Spinal cord (tissue), 10 donors: Measurements from ENCODE around the gene ISLR. TPM values are rescaled to one million over a fixed set of nuclear protein-coding genes. Genes with fewer than 3 reads are reported as not detected.

ENCODE experiments used
- DNase-seq, 6 donors: peaks; one replicate each; pipeline versions ENCODE4 v3.0.0 to v3.0.0-alpha.2; 2013 to 2015; ENCODE audit warnings: low spot score in 6 of 6, low read depth in 4 of 6
- H3K27ac ChIP-seq: one replicate; pipeline ENCODE4 v1.5.1; 2013; ENCODE audit warnings: low read depth, low read length, control low read depth
- H3K27me3 ChIP-seq: one replicate; pipeline ENCODE4 v1.6.1; 2013; ENCODE audit warnings: low read length; ENCODE audit not compliant: control insufficient read depth, insufficient read depth
- H3K36me3 ChIP-seq: one replicate; pipeline ENCODE4 v1.6.1; 2013; ENCODE audit warnings: low read length; ENCODE audit not compliant: control insufficient read depth, insufficient read depth
- H3K4me1 ChIP-seq: one replicate; pipeline ENCODE4 v1.6.1; 2013; ENCODE audit warnings: low read length; ENCODE audit not compliant: control insufficient read depth, insufficient read depth
- H3K4me3 ChIP-seq: one replicate; pipeline ENCODE4 v1.5.1; 2013; ENCODE audit warnings: low read depth, low read length, control low read depth
- H3K9me3 ChIP-seq: one replicate; pipeline ENCODE4 v1.6.1; 2013; ENCODE audit warnings: low read length; ENCODE audit not compliant: control insufficient read depth, insufficient read depth
- WGBS: methylation state at CpG from one replicate; pipeline ENCODE4 v1.1.5; 2013; ENCODE audit warnings: missing lambda C conversion rate; ENCODE audit not compliant: insufficient coverage; 5-methylcytosine and 5-hydroxymethylcytosine counted together
- polyA plus RNA-seq, 2 donors: library from polyadenylated mRNA; unstranded; fragments of 120-200 nt; gene quantifications; one replicate each; pipeline ENCODE4 v1.2.1, GENCODE V29; 2013; ENCODE audit not compliant: insufficient read length in 2 of 2
- total RNA-seq, 2 donors: library from RNA; depleted of rRNA in 1 of 2; stranded (reverse); fragments of 120-200 nt in 1 of 2; fragments of >200 nt in 1 of 2; gene quantifications; one replicate each; pipeline versions ENCODE4 v1.2.3 to v1.2.4, GENCODE V29; 2013 to 2014
- donor health status: healthy.

The ISLR gene
- total and polyA plus RNA-seq, 4 donors = 59.5 to 391 (median 138) TPM

GRCh38 chr15:74193299-74193718 is 19.8 kb downstream of the ISLR start:
- Histone ChIP-seq H3K4me1 (peaks cover 15% of the 10 kb centered on the region), H3K27me3 (no peaks in the 10 kb centered on the region), H3K4me3 (no peak overlapping the region), H3K36me3 (peaks cover 2% of the 10 kb centered on the region), H3K27ac (no peak overlapping the region), H3K9me3 (no peaks in the 10 kb centered on the region)
- no peak for DNase-seq
- 80% methylated on average over 2 of the region's 4 CpGs for WGBS

GRCh38 chr15:74193905-74194304 is 20.4 kb downstream of the ISLR start:
- WGBS = 77% methylated on average over 3 of the region's 6 CpGs
- Histone ChIP-seq H3K4me3 (no peak overlapping the region), H3K9me3 (no peaks in the 10 kb centered on the region), H3K4me1 (peaks cover 15% of the 10 kb centered on the region), H3K27me3 (no peaks in the 10 kb centered on the region), H3K27ac (no peak overlapping the region), H3K36me3 (peaks cover 2% of the 10 kb centered on the region)
- no peak for DNase-seq

GRCh38 chr15:74194572-74195559 is 21.4 kb downstream of the ISLR start:
- H3K4me3 ChIP-seq = no peak overlapping the region
- peaks cover 15% of the 10 kb centered on the region for H3K4me1 ChIP-seq
- H3K27ac ChIP-seq = no peak overlapping the region
- no peaks in the 10 kb centered on the region for H3K9me3 ChIP-seq
- no peak for DNase-seq
- H3K36me3 ChIP-seq = peaks cover 2% of the 10 kb centered on the region
- no peaks in the 10 kb centered on the region for H3K27me3 ChIP-seq
- WGBS = 92% methylated on average over 13 of the region's 13 CpGs

- H3K36me3 ChIP-seq = peaks cover 2% of the 10 kb centered on the region
- DNase-seq = peak in 1 of 6 donors; percentile 14
- no peak overlapping the region for H3K27ac ChIP-seq
- no peak overlapping the region for H3K4me3 ChIP-seq
- H3K4me1 ChIP-seq = peaks cover 25% of the 10 kb centered on the region
- WGBS = 63% methylated on average over 7 of the region's 7 CpGs
- no peaks in the 10 kb centered on the region for H3K27me3 ChIP-seq
- H3K9me3 ChIP-seq = no peaks in the 10 kb centered on the region
Measured at GRCh38 chr15:74196175-74196574, 22.7 kb downstream of the ISLR start.

- H3K4me3 ChIP-seq = no peak overlapping the region
- H3K27ac ChIP-seq = no peak overlapping the region
- peaks cover 33% of the 10 kb centered on the region for H3K4me1 ChIP-seq
- no peaks in the 10 kb centered on the region for H3K9me3 ChIP-seq
- H3K27me3 ChIP-seq = peaks cover 5% of the 10 kb centered on the region
- 97% methylated on average over 7 of the region's 9 CpGs for WGBS
- no peak for DNase-seq
- H3K36me3 ChIP-seq = peaks cover 2% of the 10 kb centered on the region
Measured at GRCh38 chr15:74197176-74197965, 23.9 kb downstream of the ISLR start.

- 97% methylated on average over 4 of the region's 6 CpGs for WGBS
- H3K4me1 ChIP-seq = peaks cover 48% of the 10 kb centered on the region
- DNase-seq = no peak
Measured at GRCh38 chr15:74199297-74199652, 25.8 kb downstream of the ISLR start.

GRCh38 chr15:74200412-74200815 is 26.9 kb downstream of the ISLR start:
- H3K4me1 ChIP-seq = peaks cover 54% of the 10 kb centered on the region
- no peaks in the 10 kb centered on the region for H3K36me3 ChIP-seq
- peaks cover 9% of the 10 kb centered on the region for H3K27me3 ChIP-seq
- 75% methylated on average over 1 of the region's 1 CpG for WGBS
- DNase-seq = no peak
- H3K27ac ChIP-seq = peak overlapping the region; percentile 44
- no peak overlapping the region for H3K4me3 ChIP-seq
- H3K9me3 ChIP-seq = no peaks in the 10 kb centered on the region

More at GRCh38 chr15:74199297-74199652, 25.8 kb downstream of the ISLR start:
- Histone ChIP-seq H3K27ac (no peak overlapping the region), H3K27me3 (peaks cover 9% of the 10 kb centered on the region), H3K36me3 (peaks cover 2% of the 10 kb centered on the region), H3K4me3 (no peak overlapping the region), H3K9me3 (no peaks in the 10 kb centered on the region)

- Histone ChIP-seq H3K27me3 (peaks cover 9% of the 10 kb centered on the region), H3K36me3 (no peaks in the 10 kb centered on the region), H3K4me1 (peaks cover 58% of the 10 kb centered on the region), H3K4me3 (no peak overlapping the region), H3K9me3 (no peaks in the 10 kb centered on the region), H3K27ac (peak overlapping the region; percentile 44)
- 72% methylated on average over 7 of the region's 8 CpGs for WGBS
- DNase-seq = peak in 1 of 6 donors; percentile 52
Measured at GRCh38 chr15:74200871-74201419, 27.4 kb downstream of the ISLR start.

- Histone ChIP-seq H3K4me1 (peaks cover 59% of the 10 kb centered on the region), H3K27ac (peak overlapping the region; percentile 85)
- no peak for DNase-seq
Measured at GRCh38 chr15:74201710-74202420, 28.4 kb downstream of the ISLR start.

More at GRCh38 chr15:74201710-74202420, 28.4 kb downstream of the ISLR start:
- peak overlapping the region; percentile 9 for H3K4me3 ChIP-seq
- no peaks in the 10 kb centered on the region for H3K36me3 ChIP-seq
- H3K9me3 ChIP-seq = no peaks in the 10 kb centered on the region
- H3K27me3 ChIP-seq = peaks cover 9% of the 10 kb centered on the region
- WGBS = 10% methylated on average over 3 of the region's 7 CpGs
